ENCODE data around the gene CCR6.

The CCR6 gene

DNA sequence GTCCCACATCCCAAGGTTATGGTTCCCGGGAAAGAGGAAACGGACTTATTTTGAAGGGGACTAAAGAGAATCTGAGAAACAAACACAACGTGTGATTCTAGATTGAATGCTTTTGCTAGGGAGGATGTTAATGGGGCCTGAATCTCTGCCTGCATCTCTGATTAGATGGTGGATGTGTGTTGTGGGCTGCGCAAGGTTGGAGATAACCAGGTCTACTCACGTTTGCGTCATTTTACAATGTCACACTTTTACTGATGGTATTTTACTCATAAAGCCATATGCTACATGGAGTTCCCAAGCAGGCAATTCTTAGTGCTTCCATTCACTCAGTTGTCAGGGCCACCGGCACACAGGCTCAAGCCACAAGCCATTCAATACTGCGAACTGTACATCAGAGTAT is 23.2 kb upstream of the CCR6 start:
- TF ChIP-seq, protein P1, sequence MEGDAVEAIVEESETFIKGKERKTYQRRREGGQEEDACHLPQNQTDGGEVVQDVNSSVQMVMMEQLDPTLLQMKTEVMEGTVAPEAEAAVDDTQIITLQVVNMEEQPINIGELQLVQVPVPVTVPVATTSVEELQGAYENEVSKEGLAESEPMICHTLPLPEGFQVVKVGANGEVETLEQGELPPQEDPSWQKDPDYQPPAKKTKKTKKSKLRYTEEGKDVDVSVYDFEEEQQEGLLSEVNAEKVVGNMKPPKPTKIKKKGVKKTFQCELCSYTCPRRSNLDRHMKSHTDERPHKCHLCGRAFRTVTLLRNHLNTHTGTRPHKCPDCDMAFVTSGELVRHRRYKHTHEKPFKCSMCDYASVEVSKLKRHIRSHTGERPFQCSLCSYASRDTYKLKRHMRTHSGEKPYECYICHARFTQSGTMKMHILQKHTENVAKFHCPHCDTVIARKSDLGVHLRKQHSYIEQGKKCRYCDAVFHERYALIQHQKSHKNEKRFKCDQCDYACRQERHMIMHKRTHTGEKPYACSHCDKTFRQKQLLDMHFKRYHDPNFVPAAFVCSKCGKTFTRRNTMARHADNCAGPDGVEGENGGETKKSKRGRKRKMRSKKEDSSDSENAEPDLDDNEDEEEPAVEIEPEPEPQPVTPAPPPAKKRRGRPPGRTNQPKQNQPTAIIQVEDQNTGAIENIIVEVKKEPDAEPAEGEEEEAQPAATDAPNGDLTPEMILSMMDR (conservative IDR thresholded peaks at IDR 0.05; ENCODE audit: low read depth, low read length): no peak
- no peak for DNase-seq (ENCODE audit: low read depth)
- no peak overlapping the region for H3K4me3 ChIP-seq (ENCODE audit: low read length)

DNA sequence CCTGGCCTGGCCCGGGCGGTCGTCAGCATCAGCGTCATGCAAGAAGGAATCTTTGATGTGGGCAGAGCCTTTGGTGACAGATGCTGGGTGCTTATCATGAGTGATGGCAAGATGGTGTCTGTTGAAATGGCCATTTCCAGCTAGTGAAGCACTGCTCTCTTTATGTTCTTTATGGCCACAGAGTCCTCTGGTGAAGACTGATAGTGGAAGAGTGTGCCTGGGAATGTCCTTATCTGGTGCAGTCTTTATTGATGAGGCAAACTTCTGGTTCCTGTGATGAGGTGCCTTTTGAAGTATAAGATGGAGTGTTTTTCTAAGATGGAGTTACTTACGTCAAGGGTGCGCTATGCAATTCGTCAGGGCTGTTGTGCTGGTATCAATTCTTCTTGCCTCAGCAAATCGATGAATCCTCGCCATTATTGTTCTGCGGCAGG is 22.6 kb upstream of the CCR6 start:
- TF ChIP-seq, protein P1 (conservative IDR thresholded peaks at IDR 0.05; ENCODE audit: low read depth, low read length): no peak
- no peak overlapping the region for H3K4me3 ChIP-seq (ENCODE audit: low read length)
- DNase-seq (ENCODE audit: low read depth): no peak

DNA sequence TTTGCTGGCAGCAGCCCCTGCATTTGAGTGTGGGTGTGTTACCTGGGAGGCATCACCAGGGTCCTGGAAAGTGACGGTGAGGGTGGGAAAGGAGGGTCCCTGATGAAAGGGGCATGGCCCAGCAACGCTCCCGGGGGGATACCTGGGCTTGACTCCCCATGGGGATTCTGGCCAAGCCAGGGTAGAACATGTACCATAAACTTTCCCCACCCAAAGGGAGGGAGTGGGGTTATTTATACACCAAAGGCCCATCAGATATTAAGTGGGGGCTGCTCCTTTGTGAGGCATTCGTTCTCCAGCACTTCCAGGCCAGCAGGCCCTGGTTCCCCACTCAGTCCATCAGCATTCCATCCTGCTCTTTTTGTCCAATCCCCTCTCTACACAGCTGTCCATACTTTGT is 20.6 kb upstream of the CCR6 start:
- DNase-seq (ENCODE audit: low read depth): no peak
- TF ChIP-seq, protein P1 (conservative IDR thresholded peaks at IDR 0.05; ENCODE audit: low read depth, low read length): no peak
- H3K4me3 ChIP-seq (ENCODE audit: low read length): no peak overlapping the region

DNA sequence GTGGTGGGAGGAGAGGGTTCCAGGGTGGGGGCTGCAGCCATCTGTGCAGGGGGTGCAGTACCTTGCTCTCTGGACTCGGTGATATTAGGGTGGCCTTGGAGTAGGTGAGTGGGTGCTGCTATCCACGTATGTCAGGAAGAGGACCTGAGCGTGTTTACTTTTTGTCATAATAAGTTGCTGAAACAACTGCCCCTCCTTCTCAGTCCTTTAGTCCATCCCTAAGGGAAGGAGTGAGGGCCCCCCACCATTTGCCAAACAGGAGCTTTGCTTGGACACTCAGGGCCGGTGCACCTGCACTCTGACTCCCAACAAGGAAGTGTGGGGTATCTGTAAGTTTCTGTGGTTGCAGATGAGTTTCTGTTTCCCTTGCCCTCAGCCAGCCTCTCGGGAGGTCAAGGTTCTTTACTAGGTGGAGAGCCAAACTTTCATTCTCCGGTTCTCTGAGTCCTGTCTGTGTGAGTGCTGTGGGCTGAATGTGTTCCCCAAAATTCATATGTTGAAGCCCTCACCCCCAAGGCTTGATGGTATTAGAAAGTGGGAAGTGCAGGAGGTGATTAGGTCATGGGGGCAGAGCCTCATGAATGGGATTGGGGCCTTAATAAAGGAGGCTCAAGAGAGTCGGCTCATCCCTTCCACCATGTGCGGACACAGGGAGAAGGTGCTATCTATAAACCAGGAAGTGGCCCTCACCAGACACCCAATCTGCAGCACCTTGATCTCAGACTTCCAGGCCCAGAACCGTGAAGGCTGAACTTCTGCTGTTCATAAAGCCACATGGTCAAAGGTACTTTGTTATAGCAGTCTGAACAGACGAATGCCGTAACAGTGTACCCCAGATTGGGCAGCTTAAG is 19.6 kb upstream of the CCR6 start:
- TF ChIP-seq, protein P1 (conservative IDR thresholded peaks at IDR 0.05; ENCODE audit: low read depth, low read length): no peak
- DNase-seq (ENCODE audit: low read depth): no peak
- no peak overlapping the region for H3K4me3 ChIP-seq (ENCODE audit: low read length)

DNA sequence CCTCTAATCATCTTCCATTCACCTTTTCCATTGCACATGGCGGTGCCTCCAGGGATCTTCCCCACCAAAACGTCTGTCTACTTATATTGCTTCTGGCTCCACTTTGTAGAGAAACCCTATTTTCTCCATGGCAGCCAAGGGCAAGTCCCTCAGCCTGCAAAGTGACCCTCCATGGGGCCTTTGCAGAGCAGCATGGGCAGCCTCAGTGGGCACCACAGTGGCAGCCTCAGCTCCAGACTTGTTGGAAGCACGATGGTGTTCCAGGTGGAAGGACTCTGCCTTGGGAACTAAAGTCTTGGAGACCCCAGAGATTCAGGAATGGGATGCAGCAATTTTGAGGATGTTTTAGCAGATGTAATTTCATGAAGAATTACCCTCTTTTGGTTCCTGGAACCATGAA is 18.5 kb upstream of the CCR6 start:
- no peak overlapping the region for H3K4me3 ChIP-seq (ENCODE audit: low read length)
- no peak for DNase-seq (ENCODE audit: low read depth)
- TF ChIP-seq, protein P1 (conservative IDR thresholded peaks at IDR 0.05; ENCODE audit: low read depth, low read length): no peak

DNA sequence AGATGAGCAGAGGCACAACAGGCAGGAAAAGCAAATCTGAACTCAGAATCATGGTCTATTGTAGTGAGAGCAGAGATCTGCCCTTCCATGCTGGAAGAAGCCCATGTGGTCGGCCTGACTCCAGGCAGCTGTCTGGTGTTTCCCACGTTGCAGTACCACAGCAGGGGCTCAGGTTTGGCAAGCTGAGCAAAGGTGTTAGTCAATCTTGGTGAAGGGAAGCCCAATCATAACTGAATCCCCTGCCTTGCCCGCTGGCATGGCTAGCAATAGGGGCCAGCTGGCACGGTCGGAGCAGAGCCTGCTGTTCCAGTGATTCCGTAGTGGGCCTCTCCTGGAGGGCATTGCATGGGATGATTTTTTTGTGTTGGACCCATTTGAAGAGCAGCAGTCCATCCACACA is 17.8 kb upstream of the CCR6 start:
- no peak overlapping the region for H3K4me3 ChIP-seq (ENCODE audit: low read length)
- TF ChIP-seq, protein P1 (conservative IDR thresholded peaks at IDR 0.05; ENCODE audit: low read depth, low read length): no peak
- no peak for DNase-seq (ENCODE audit: low read depth)

DNA sequence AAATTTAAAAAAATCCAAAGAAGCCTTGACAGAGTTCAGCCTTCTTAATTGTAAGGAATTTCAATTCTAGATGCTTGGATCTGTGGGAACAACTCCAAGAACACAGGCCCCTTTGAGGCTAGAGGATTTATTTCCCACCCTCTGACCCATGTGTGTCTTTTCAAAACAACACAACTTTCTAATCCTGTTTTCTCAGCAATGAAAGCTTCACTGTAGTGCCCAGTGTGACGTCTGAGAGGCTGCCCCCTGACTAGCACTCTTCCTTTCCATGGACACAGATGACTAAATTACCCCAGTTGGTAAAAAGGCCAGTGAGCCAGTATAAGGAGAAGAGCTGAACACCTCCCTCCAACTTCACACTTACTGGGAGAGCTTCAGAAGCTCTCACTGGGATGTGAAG is 16.5 kb upstream of the CCR6 start:
- DNase-seq (ENCODE audit: low read depth): no peak

More for the DNA sequence above, 16.5 kb upstream of the CCR6 start:
- TF ChIP-seq, protein P1 (conservative IDR thresholded peaks at IDR 0.05; ENCODE audit: low read depth, low read length): no peak
- H3K4me3 ChIP-seq (ENCODE audit: low read length): no peak overlapping the region
